H9 (cell line): Measurements from ENCODE around the gene TMEM167B. TPM values are rescaled to one million over a fixed set of nuclear protein-coding genes. Genes with fewer than 3 reads are reported as not detected.
A peak's percentile ranks its signal among the peaks of the same experiment; 100 is the strongest.

Experiments used
- DNase-seq: peaks from one replicate; pipeline ENCODE4 v3.0.0-alpha.2; 2017
- H2AFZ ChIP-seq: one replicate; pipeline ENCODE4 v1.6.1; 2013; ENCODE audit warnings: mild to moderate bottlenecking, low read length, control low read depth, moderate library complexity
- H2AK5ac ChIP-seq: 2 replicates; pipeline ENCODE4 v1.6.1; 2013; ENCODE audit warnings: low read length, control low read depth, mixed read lengths; ENCODE audit not compliant: insufficient read length
- H2BK120ac ChIP-seq: one replicate; pipeline ENCODE4 v1.6.1; 2013; ENCODE audit warnings: low read depth, mild to moderate bottlenecking, low read length, control low read depth, inconsistent platforms; ENCODE audit not compliant: poor library complexity, severe bottlenecking
- H2BK12ac ChIP-seq: 2 replicates; pipeline ENCODE4 v1.6.1; 2013; ENCODE audit warnings: low read length, control low read depth, mixed read lengths, low read depth; ENCODE audit not compliant: insufficient read length
- H2BK15ac ChIP-seq: 2 replicates; pipeline ENCODE4 v1.6.1; 2013; ENCODE audit warnings: low read depth, low read length, control low read depth
- H2BK20ac ChIP-seq: one replicate; pipeline ENCODE4 v1.6.1; 2013; ENCODE audit warnings: low read depth, mild to moderate bottlenecking, low read length, control low read depth, inconsistent platforms; ENCODE audit not compliant: poor library complexity, severe bottlenecking
- H2BK5ac ChIP-seq: 2 replicates; pipeline ENCODE4 v1.6.1; 2013; ENCODE audit warnings: low read length, control low read depth, mixed read lengths; ENCODE audit not compliant: insufficient read length
- H3K14ac ChIP-seq: 2 replicates; pipeline ENCODE4 v1.6.1; 2013; ENCODE audit warnings: low read length, control low read depth; ENCODE audit not compliant: insufficient read depth
- H3K18ac ChIP-seq: 2 replicates; pipeline ENCODE4 v1.6.1; 2013; ENCODE audit warnings: low read depth, mild to moderate bottlenecking, mixed read lengths, low read length, control low read depth; ENCODE audit not compliant: insufficient read length
- H3K23ac ChIP-seq: 2 replicates; pipeline ENCODE4 v1.6.1; 2013; ENCODE audit warnings: low read length, control low read depth, mixed read lengths, low read depth; ENCODE audit not compliant: insufficient read length
- H3K23me2 ChIP-seq: 2 replicates; pipeline ENCODE4 v1.6.1; 2013; ENCODE audit warnings: low read depth, mild to moderate bottlenecking, mixed read lengths, low read length, control low read depth; ENCODE audit not compliant: insufficient read length, poor library complexity, severe bottlenecking
- H3K27ac ChIP-seq: 2 replicates; pipeline ENCODE4 v1.5.1; 2013; ENCODE audit warnings: low read length, control low read depth, mixed read lengths, low read depth; ENCODE audit not compliant: insufficient read length
- H3K27me3 ChIP-seq: 2 replicates; pipeline ENCODE4 v1.6.1; 2013; ENCODE audit warnings: low read length, control low read depth, inconsistent platforms; ENCODE audit not compliant: insufficient read depth
- H3K4ac ChIP-seq: 2 replicates; pipeline ENCODE4 v1.6.1; 2013; ENCODE audit warnings: low read depth, mild to moderate bottlenecking, control low read depth, inconsistent platforms, low read length, moderate library complexity
- H3K4me1 ChIP-seq: 2 replicates; pipeline ENCODE4 v1.6.1; 2013; ENCODE audit warnings: low read length, control low read depth, inconsistent platforms; ENCODE audit not compliant: insufficient read depth
- H3K4me2 ChIP-seq: 2 replicates; pipeline ENCODE4 v1.6.1; 2013; ENCODE audit warnings: low read length, control low read depth, mixed read lengths; ENCODE audit not compliant: insufficient read length, insufficient read depth
- H3K56ac ChIP-seq: 2 replicates; pipeline ENCODE4 v1.6.1; 2013; ENCODE audit warnings: low read depth, mild to moderate bottlenecking, mixed read lengths, low read length, control low read depth; ENCODE audit not compliant: insufficient read length
- H3K79me1 ChIP-seq: 2 replicates; pipeline ENCODE4 v1.6.1; 2013; ENCODE audit warnings: low read depth, mild to moderate bottlenecking, moderate library complexity, low read length, control low read depth, inconsistent platforms; ENCODE audit not compliant: insufficient read depth, poor library complexity, severe bottlenecking
- H3K79me2 ChIP-seq: 2 replicates; pipeline ENCODE4 v1.6.1; 2013; ENCODE audit warnings: low read length, control low read depth, inconsistent platforms; ENCODE audit not compliant: insufficient read depth
- H3K9ac ChIP-seq: 2 replicates; pipeline ENCODE4 v1.6.1; 2013; ENCODE audit warnings: low read length, control low read depth, mixed read lengths; ENCODE audit not compliant: insufficient read length; ENCODE audit errors: extremely low read depth
- H3K9me3 ChIP-seq: one replicate; pipeline ENCODE4 v1.6.1; 2013; ENCODE audit warnings: low read depth, low read length, inconsistent platforms; ENCODE audit not compliant: control insufficient read depth
- H3T11ph ChIP-seq: one replicate; pipeline ENCODE4 v1.6.1; 2013; ENCODE audit warnings: mild to moderate bottlenecking, low read length, control low read depth, inconsistent platforms
- H4K20me1 ChIP-seq: one replicate; pipeline ENCODE4 v1.6.1; 2013; ENCODE audit not compliant: control insufficient read depth, insufficient read length, insufficient read depth
- H4K5ac ChIP-seq: 2 replicates; pipeline ENCODE4 v1.6.1; 2013; ENCODE audit warnings: low read depth, mild to moderate bottlenecking, mixed read lengths, low read length, control low read depth; ENCODE audit not compliant: insufficient read length
- H4K8ac ChIP-seq: replicated peaks from 2 replicates; pipeline ENCODE4 v1.6.1; 2013; ENCODE audit warnings: low read length, control low read depth, mixed read lengths, low read depth; ENCODE audit not compliant: insufficient read length
- H4K91ac ChIP-seq: 2 replicates; pipeline ENCODE4 v1.6.1; 2013; ENCODE audit warnings: low read depth, mild to moderate bottlenecking, moderate library complexity, mixed read lengths, low read length, control low read depth; ENCODE audit not compliant: insufficient read length
- H3K27ac Mint-ChIP-seq, 3 experiments: 2 replicates in 2 of 3; 3 replicates in 1 of 3; pipeline ENCODE4 v1.8.0; 2020 to 2021; ENCODE audit warnings: mixed read lengths in 3 of 3, mild to moderate bottlenecking in 1 of 3, moderate library complexity in 1 of 3
- H3K27me3 Mint-ChIP-seq: 2 replicates; pipeline ENCODE4 v1.8.0; 2021; ENCODE audit warnings: low read depth, mild to moderate bottlenecking, moderate library complexity, mixed read lengths
- H3K36me3 Mint-ChIP-seq, 3 experiments: 2 replicates in 2 of 3; 3 replicates in 1 of 3; pipeline ENCODE4 v1.8.0; 2020 to 2021; ENCODE audit warnings: low read depth in 3 of 3, mixed read lengths in 3 of 3; ENCODE audit not compliant: insufficient read depth in 1 of 3
- H3K4me1 Mint-ChIP-seq, 2 experiments: 2 replicates each; pipeline ENCODE4 v1.8.0; 2020; ENCODE audit warnings: mixed read lengths in 2 of 2
- H3K4me3 Mint-ChIP-seq, 2 experiments: 2 replicates in 1 of 2; 3 replicates in 1 of 2; pipeline ENCODE4 v1.8.0; 2020 to 2021; ENCODE audit warnings: mild to moderate bottlenecking in 2 of 2, mixed read lengths in 2 of 2, moderate library complexity in 1 of 2
- H3K9me3 Mint-ChIP-seq, 2 experiments: 2 replicates in 1 of 2; 3 replicates in 1 of 2; pipeline ENCODE4 v1.8.0; 2020; ENCODE audit warnings: mild to moderate bottlenecking in 2 of 2, mixed read lengths in 2 of 2, moderate library complexity in 1 of 2
- WGBS: extraction: QIAGEN DNeasy Blood & Tissue Kit; methylation state at CpG from one replicate; pipeline ENCODE4 v1.1.7; 2013; ENCODE audit warnings: missing lambda C conversion rate, low lambda C conversion rate, mixed read lengths; ENCODE audit not compliant: insufficient read length; ENCODE audit errors: extremely low coverage; 5-methylcytosine and 5-hydroxymethylcytosine counted together
- total RNA-seq: library from RNA; stranded (reverse); gene quantifications from 2 replicates; pipeline ENCODE4 v1.2.1, GENCODE V29; 2021
- TF ChIP-seq, protein P1 (sequence below): fragments of 200-600 bp; sonication (generic); conservative IDR thresholded peaks from 3 replicates; pipeline ENCODE4 v1.8.0; 2021; ENCODE audit warnings: antibody characterized with exemption, mild to moderate bottlenecking

Gene TMEM167B
- total RNA-seq, 1 experiment from 2014 or later, result 13.9 TPM

DNA sequence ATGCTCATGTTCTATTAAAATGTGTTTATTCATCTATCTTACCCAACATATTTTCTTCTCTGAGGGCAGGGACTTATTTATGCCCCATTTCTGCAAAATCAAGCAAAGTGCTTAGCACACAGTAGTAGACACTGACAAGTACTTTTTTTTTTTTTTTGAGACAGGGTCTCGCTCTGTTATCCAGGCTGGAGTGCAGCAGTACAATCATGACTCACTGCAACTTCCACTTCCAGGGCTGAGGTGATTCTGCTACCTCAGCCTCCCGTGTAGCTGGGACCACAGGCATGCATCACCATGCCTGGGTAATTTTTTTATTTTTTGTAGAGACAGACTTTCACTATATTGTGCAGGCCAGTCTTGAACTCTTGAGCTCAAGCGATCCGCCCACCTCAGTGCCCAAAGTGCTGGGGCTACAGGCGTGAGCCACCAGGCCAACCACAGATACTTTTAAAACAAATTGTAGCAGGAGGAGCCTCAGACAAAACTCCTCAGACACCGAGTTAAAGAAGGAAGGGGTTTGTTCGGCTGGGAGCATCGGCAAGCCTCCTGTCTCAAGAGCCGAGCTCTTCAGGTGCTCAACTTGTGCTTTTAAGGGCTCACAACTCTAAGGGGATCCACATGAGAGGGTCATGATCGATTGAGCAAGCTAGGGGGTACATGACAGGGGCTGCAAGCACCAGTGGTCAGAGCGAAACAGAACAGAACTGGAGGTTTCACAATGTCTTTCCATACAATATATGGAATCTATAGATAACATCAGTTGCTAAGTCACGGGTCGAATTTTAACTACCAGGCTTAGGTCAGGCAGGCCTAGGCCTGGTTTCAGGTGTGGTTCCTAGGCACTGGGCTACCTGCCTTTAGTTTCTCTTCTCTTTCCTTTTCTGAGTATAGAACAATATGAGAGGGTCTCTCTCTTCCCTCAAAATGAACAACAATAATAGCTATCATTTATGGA, 5.7 kb upstream of the TMEM167B start:
- TF ChIP-seq, protein P1, sequence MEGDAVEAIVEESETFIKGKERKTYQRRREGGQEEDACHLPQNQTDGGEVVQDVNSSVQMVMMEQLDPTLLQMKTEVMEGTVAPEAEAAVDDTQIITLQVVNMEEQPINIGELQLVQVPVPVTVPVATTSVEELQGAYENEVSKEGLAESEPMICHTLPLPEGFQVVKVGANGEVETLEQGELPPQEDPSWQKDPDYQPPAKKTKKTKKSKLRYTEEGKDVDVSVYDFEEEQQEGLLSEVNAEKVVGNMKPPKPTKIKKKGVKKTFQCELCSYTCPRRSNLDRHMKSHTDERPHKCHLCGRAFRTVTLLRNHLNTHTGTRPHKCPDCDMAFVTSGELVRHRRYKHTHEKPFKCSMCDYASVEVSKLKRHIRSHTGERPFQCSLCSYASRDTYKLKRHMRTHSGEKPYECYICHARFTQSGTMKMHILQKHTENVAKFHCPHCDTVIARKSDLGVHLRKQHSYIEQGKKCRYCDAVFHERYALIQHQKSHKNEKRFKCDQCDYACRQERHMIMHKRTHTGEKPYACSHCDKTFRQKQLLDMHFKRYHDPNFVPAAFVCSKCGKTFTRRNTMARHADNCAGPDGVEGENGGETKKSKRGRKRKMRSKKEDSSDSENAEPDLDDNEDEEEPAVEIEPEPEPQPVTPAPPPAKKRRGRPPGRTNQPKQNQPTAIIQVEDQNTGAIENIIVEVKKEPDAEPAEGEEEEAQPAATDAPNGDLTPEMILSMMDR, result no peak
- H3K27ac Mint-ChIP-seq, result peak overlapping the region in 1 of 3 experiments; percentile 22; a peak in 2 of 7 replicates
- Histone ChIP-seq H4K91ac (no peak overlapping the region), H4K5ac (no peak overlapping the region), H2BK15ac (no peak overlapping the region), H2BK120ac (no peak overlapping the region), H4K8ac (no peak overlapping the region), H3K56ac (no peak overlapping the region), H3K9me3 (no peaks in the 10 kb centered on the region), H2BK12ac (no peak overlapping the region), H3K4me2 (no peak overlapping the region), H3K79me2 (no peaks in the 10 kb centered on the region), H3K79me1 (no peaks in the 10 kb centered on the region), H2BK5ac (no peak overlapping the region), H3K4me1 (peaks cover 2% of the 10 kb centered on the region; the same call in 1 of the 2 replicates), H3K23ac (no peak overlapping the region), H4K20me1 (no peaks in the 10 kb centered on the region), H3T11ph (no peak overlapping the region), H3K23me2 (no peaks in the 10 kb centered on the region), H3K9ac (no peak overlapping the region), H3K4ac (no peak overlapping the region), H3K27me3 (no peaks in the 10 kb centered on the region), H2AFZ (no peak overlapping the region), H3K27ac (no peak overlapping the region), H2BK20ac (no peak overlapping the region), H2AK5ac (no peak overlapping the region), H3K18ac (no peak overlapping the region), H3K14ac (no peak overlapping the region)
- peaks cover 30 to 32% of the 10 kb centered on the region in 2 experiments for H3K4me1 Mint-ChIP-seq
- peaks cover 0 to 3% of the 10 kb centered on the region in 2 experiments; a peak in 1 of 5 replicates for H3K9me3 Mint-ChIP-seq
- DNase-seq, result no peak
- H3K36me3 Mint-ChIP-seq, result peaks cover 0 to 1% (median 0%) of the 10 kb centered on the region in 3 experiments; a peak in 1 of 7 replicates
- H3K27me3 Mint-ChIP-seq, result no peaks in the 10 kb centered on the region; the same call in 1 of the 2 replicates
- H3K4me3 Mint-ChIP-seq, result no peak overlapping the region
- no CpG with 5 or more reads among the region's 13 CpGs for WGBS
